NCI-H1092 treated with DMSO at 0.1 percent for 48 hours (cell line): ENCODE data around the gene HBA2.
"Not testable (repeated sequence)": the region's sequence is repeated elsewhere in the genome, so short reads cannot be mapped to it uniquely, and the experiment has no call there.

Experiments
- DNase-seq: peaks from one replicate; lab custom pipeline; 2025; lab: John Stamatoyannopoulos, UW

Gene HBA2

DNA sequence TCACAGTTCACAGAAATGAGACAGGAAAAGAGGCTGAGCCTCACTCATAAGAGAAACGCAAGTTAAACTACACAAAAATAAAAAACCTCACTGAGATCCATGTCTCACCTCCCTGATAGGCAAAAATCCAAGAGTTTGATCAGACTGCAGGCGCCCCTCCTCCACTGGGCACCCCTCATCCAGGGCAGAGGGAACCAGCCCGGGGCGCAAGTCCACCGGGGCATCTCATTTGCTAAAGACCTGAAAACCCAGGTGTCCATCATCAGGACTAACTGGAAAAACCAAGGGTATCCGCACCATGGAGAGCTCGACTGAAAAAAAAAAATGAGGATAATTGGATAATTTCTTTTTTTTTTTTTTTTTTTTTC, 17.7 kb upstream of the HBA2 start:
- DNase-seq = no peak

DNA sequence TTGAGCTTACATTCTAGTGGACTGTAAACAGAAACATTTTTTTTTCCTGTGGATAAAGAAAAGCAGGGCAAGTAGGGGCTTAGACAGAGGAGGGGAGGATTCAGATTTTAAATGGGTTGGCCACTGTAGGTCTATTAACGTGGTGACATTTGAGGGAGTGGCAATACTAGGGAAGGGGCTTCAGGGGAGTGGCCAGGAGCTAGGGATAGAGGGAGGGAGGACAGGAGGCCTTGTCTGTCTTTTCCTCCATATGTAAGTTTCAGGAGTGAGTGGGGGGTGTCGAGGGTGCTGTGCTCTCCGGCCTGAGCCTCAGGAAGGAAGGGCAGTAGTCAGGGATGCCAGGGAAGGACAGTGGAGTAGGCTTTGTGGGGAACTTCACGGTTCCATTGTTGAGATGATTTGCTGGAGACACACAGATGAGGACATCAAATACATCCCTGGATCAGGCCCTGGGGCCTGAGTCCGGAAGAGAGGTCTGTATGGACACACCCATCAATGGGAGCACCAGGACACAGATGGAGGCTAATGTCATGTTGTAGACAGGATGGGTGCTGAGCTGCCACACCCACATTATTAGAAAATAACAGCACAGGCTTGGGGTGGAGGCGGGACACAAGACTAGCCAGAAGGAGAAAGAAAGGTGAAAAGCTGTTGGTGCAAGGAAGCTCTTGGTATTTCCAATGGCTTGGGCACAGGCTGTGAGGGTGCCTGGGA, 13.4 kb upstream of the HBA2 start:
- no peak for DNase-seq

DNA sequence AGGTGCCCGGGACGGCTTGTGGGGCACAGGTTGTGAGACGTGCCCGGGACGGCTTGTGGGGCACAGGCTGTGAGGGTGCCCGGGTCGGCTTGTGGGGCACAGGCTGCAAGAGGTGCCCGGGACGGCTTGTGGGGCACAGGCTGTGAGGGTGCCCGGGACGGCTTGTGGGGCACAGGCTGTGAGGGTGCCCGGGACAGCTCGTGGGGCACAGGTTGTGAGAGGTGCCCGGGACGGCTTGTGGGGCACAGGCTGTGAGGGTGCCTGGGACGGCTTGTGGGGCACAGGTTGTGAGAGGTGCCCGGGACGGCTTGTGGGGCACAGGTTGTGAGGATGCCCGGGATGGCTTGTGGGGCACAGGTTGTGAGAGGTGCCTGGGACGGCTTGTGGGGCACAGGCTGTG, 12.4 kb upstream of the HBA2 start:
- DNase-seq = not testable (repeated sequence)

DNA sequence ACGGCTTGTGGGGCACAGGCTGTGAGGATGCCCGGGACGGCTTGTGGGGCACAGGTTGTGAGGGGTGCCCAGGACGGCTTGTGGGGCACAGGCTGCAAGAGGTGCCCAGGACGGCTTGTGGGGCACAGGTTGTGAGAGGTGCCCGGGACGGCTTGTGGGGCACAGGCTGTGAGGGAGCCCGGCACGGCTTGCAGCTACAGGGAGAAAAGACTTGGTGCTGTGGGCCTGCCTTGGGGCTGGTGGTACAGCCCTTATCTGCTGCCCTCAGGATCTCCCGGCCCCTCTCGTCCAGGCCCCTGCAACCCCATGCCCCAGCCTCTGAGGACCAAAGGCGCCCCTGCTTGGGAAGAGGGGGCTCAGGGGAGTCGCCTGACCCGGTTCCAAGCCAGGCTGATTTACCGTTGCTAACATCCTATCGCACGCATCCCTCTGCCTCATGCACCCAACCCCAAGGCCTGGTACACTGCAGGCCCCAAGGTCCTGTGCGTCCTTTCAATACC, 11.9 kb upstream of the HBA2 start:
- no peak for DNase-seq

DNA sequence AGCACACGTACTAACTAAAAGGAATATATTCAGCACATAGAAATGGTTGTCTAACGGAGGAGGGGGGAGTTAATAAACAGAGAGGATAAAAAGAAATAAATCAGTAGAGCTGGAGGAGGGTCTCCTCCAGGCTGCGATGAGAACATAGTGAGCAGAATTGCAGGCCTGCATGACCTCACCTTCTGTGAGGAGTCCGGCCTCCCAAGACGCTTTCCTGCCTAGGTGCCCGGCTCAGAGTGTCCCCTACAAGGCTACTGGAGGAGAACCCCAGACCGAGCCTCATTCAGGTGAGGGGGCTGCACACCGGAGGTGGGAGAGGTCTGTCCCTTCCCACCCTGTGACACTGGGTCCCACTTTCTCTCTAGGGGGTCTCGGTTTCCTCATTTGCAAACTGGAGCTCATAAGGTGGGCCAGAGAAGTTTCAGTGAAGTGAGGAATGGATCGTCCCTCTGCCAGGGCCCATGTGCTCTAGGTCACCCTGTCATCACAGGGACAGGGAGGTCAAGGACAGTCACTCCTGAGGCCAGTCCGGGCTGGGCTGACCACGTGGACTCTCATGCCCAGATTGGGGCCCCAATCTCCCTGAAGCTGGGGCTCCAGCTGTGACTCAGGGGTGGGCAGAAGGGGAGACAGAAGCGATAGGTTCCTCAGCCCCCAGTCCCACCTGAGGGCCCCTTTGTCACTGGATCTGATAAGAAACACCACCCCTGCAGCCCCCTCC, 10.2 kb upstream of the HBA2 start:
- DNase-seq = no peak

DNA sequence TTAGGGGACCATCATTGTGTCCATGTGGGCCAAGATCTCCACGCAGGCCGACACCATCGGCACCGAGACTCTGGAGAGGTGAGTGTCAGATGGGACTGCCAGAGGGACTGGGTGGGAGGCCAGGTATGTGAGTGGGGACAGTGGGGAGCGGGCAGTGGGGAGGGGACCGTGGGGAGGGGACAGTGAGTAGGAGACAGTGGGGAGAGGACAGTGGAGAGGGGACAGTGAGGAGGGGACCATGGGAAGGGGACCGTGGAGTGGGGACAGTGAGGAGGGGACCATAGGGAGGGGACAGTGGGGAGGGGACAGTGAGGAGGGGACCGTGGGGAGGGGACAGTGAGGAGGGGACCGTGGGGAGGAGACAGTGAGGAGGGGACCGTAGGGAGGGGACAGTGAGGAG, 9.5 kb upstream of the HBA2 start:
- DNase-seq = not testable (repeated sequence)

DNA sequence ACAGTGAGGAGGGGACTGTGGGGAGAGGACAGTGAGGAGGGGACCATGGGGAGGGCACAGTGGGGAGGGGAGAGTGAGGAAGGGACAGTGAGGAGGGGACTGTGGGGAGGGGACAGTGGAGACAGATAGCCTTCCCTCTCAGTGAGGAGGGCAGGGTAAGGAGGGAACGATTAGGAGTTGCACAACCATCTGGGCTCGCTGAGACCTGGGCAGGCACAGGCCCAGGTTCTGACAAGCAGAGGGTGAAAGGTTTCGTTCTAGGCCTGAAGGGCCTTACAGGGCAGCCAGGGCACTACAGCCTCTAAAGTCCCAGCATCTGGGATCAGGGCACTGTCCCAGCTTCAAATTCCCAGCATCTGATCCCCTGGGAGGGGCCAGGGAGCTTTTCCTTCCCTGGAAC, 9.0 kb upstream of the HBA2 start:
- DNase-seq = not testable (repeated sequence)

DNA sequence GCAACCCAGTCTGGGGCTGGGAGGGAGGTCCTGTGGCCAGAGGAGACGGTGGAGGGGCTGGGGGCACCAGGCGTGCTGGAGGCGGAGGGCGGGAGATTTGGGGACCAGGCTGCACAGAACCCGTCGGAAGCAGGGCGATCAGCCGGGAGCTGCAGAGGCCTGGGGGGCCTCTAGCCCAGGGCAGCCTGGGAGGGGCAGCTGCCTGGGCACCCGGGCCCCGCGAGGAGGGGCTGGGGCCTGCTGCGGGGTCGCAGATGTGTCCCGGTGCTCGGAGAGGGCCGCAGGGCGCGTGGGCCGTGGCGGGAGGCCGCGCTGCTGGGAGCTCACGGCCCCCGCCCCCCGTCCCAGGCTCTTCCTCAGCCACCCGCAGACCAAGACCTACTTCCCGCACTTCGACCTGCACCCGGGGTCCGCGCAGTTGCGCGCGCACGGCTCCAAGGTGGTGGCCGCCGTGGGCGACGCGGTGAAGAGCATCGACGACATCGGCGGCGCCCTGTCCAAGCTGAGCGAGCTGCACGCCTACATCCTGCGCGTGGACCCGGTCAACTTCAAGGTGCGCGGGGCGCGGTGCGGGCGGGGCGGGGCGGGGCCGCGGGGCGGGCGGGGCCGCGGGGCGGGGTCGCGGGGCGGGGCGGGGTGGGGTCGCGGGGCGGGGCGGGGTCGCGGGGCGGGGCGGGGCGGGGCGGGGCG, 8.4 kb upstream of the HBA2 start:
- DNase-seq = not testable (repeated sequence)

DNA sequence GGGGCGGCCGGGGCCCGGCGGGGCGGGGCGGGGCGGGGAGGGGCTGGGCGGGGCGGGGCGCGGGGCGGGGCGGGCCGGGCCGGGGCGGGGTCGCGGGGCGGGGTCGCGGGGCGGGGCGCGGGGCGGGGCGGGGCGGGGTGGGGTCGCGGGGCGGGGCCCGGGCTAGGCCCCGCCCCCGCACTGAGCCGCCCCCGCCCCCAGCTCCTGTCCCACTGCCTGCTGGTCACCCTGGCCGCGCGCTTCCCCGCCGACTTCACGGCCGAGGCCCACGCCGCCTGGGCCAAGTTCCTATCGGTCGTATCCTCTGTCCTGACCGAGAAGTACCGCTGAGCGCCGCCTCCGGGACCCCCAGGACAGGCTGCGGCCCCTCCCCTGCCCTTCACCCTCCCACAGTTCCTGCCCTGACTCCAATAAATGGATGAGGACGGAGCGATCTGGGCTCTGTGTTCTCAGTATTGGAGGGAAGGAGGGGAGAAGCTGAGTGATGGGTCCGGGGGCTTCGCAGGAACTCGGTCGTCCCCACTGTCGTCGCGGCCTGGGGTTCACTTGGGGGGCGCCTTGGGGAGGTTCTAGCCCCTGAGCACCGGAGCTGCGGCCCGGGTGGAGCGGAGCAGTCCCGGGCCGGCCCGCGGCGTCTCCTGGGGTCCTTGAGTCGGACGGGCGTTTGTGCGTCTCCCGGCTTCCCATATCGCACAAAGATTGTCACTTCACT, 7.7 kb upstream of the HBA2 start:
- no peak for DNase-seq

DNA sequence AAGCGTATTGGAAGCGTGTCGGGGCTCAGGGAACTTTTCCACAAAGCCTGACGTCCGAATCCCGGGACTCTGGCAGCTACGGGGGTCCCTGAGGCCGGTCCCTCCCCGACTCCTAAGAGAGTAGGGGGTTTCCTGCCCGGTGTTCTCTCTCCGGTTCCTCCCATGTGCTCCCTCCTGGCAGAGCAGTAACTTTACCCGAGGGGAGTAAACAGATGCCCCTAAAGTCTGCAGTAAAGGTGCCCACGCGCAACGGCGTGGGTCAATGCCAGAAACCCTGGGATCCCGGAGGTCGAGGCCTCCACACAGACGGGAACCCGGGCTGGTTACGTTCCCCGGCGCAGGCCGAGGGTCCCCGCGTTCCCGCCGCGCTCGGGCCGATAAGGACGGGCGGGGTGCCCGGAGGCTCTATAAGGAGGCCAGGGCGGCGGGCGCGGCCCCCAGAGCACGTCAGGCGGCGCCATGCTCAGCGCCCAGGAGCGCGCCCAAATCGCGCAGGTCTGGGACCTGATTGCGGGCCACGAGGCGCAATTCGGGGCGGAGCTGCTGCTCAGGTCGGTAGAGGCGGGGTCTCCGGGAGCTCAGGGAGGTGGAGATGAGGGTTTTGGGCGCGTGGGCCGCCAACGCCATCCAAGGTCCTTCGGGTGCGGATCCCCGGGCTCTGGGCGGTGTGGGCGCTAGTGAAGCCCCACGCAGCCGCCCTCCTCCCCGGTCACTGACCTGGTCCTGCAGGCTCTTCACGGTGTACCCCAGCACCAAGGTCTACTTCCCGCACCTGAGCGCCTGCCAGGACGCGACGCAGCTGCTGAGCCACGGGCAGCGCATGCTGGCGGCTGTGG, 6.9 kb upstream of the HBA2 start, which contains the start of gene HBM:
TSS of gene HBM (plus strand) at position 440 of the 836 bp plus-strand sequence. CDS start at position 460, 20 bp downstream.
- no peak for DNase-seq

DNA sequence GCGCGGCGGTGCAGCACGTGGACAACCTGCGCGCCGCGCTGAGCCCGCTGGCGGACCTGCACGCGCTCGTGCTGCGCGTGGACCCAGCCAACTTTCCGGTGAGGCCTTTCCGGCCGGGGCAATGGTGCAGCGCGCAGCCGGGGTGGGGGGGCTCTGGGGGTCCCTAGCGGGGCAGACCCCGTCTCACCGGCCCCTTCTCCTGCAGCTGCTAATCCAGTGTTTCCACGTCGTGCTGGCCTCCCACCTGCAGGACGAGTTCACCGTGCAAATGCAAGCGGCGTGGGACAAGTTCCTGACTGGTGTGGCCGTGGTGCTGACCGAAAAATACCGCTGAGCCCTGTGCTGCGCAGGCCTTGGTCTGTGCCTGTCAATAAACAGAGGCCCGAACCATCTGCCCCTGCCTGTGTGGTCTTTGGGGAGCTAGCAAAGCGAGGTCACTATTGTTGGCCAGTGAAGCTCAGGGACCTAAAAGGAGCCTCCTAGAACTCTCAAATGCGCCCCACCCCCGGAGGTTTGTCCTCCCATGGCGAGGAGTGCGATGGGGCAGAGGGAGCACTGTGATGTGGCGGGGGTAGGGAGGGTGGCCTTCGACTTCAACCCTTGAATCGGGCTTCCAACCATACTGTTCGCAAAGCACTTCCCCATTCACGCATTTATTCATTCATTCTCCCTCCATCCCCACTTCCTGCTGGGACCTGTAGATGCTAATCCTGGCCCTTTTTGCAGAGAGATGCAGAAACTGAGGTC, 6.1 kb upstream of the HBA2 start:
- no peak for DNase-seq

DNA sequence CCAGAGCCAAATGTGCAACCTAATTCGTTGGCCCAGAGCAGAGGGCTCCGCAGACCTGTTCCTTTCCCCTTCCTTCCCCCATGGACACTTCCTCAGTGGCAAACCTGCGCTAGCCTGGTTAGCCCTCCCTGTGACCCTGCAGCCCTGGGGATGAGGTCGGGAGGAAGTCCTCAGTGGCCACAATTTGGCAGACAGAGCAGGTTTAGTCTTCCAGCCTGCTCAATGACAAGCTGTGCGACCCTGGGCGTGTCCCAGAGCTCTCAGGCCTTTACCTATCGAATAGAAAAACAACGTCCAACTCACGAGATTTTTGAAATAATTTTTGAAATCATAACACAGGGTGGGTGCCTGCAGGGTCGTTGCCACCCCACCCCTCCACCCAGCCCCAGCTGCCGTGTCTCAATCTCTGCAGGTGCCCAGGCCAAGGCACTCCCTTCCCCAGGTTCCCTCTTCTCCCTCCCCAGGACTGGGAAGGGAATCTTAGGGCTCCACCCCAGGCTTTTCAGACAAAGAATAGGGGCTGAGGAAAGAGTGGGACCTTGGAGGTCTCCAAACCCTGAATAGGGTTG, 5.5 kb upstream of the HBA2 start:
- DNase-seq = no peak

DNA sequence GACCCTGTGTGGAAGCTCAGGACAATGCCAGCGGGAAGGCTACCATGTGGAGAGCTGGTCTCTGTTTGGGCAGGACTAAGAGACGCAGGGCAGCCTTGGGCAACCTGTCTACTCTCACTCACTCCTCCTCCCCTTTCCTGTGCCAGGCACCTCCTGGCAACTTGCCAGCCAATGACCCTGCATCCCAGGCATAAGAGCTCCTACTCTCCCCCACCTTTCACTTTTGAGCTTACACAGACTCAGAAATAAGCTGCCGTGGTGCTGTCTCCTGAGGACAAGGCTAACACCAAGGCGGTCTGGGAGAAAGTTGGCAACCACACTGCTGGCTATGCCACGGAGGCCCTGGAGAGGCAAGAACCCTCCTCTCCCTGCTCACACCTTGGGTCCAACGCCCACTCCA, 4.3 kb upstream of the HBA2 start:
- DNase-seq = no peak

DNA sequence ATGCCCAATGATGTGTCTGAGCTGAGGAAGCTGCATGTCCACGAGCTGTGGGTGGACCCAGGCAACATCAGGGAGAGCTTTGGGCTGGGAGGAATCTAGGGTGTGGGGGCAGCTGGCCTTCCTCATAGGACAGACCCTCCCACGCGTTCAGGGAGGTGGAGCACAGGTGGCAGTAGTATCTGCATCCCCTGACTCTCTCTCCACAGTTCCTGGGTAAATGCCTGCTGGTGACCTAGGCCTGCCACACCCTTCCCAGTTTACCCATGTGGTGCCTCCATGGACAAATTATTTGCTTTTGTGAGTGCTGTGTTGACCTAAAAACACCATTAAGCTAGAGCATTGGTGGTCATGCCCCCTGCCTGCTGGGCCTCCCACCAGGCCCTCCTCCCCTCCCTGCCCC, 3.7 kb upstream of the HBA2 start:
- no peak for DNase-seq

DNA sequence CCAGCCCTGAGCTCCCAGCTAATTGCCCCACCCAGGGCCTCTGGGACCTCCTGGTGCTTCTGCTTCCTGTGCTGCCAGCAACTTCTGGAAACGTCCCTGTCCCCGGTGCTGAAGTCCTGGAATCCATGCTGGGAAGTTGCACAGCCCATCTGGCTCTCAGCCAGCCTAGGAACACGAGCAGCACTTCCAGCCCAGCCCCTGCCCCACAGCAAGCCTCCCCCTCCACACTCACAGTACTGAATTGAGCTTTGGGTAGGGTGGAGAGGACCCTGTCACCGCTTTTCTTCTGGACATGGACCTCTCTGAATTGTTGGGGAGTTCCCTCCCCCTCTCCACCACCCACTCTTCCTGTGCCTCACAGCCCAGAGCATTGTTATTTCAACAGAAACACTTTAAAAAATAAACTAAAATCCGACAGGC, 2.6 kb upstream of the HBA2 start:
- not testable (repeated sequence) for DNase-seq

DNA sequence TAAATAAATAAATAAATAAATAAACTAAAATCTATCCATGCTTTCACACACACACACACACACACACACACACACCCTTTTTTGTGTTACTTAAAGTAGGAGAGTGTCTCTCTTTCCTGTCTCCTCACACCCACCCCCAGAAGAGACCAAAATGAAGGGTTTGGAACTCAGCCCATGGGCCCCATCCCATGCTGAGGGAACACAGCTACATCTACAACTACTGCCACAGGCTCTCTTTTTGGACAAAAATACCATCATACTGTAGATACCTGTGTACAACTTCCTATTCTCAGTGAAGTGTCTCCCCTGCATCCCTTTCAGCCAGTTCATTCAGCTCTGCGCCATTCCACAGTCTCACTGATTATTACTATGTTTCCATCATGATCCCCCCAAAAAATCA, 1.9 kb upstream of the HBA2 start:
- DNase-seq = no peak

DNA sequence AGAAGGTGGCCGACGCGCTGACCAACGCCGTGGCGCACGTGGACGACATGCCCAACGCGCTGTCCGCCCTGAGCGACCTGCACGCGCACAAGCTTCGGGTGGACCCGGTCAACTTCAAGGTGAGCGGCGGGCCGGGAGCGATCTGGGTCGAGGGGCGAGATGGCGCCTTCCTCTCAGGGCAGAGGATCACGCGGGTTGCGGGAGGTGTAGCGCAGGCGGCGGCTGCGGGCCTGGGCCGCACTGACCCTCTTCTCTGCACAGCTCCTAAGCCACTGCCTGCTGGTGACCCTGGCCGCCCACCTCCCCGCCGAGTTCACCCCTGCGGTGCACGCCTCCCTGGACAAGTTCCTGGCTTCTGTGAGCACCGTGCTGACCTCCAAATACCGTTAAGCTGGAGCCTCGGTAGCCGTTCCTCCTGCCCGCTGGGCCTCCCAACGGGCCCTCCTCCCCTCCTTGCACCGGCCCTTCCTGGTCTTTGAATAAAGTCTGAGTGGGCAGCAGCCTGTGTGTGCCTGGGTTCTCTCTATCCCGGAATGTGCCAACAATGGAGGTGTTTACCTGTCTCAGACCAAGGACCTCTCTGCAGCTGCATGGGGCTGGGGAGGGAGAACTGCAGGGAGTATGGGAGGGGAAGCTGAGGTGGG, 657 bp downstream of the HBA2 start:
- DNase-seq = not testable (repeated sequence)

DNA sequence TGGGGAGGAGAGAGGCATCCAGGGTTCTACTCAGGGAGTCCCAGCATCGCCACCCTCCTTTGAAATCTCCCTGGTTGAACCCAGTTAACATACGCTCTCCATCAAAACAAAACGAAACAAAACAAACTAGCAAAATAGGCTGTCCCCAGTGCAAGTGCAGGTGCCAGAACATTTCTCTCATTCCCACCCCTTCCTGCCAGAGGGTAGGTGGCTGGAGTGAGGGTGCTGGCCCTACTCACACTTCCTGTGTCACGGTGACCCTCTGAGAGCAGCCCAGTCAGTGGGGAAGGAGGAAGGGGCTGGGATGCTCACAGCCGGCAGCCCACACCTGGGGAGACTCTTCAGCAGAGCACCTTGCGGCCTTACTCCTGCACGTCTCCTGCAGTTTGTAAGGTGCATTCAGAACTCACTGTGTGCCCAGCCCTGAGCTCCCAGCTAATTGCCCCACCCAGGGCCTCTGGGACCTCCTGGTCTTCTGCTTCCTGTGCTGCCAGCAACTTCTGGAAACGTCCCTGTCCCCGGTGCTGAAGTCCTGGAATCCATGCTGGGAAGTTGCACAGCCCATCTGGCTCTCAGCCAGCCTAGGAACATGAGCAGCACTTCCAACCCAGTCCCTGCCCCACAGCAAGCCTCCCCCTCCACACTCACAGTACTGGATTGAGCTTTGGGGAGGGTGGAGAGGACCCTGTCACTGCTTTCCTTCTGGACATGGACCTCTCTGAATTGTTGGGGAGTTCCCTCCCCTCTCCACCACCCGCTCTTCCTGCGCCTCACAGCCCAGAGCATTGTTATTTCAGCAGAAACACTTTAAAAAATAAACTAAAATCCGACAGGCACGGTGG, 1.5 kb downstream of the HBA2 start:
- not testable (repeated sequence) for DNase-seq
